ENCODE results near the gene SETD7.

DNA sequence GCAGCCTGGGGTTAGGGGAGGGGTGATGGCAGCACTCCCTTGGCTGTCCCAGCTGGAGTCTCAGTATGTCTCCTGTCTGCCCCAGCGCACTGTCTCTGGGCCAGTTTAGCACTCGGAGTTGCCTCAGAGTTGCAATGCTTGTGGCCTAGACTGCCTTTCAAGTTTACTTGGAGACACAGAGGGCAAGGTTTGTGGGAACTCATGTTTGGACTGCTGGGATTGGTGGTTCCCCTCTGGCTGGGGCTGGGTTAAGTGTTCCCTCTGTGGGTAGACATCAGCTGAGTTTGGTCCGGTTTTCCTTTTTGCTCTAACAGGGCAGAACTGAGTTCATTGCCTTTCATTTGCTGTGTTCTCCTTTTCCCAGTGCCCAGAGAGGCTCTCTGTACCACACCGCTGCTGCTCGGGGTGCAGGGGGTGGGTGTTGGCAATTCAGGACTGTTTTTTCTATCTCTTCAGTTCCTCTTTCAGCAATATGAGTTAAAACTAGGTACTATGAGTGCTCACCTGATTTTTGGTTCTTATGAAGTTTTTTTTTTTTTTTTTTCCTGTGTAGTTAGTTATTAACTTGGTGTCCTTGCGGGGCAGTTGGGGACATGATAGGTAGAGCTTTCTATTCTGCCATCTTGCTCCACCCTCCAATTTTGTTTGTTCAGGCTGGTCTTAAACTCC, 84.9 kb downstream of the SETD7 start:
- TF ChIP-seq, protein P1, sequence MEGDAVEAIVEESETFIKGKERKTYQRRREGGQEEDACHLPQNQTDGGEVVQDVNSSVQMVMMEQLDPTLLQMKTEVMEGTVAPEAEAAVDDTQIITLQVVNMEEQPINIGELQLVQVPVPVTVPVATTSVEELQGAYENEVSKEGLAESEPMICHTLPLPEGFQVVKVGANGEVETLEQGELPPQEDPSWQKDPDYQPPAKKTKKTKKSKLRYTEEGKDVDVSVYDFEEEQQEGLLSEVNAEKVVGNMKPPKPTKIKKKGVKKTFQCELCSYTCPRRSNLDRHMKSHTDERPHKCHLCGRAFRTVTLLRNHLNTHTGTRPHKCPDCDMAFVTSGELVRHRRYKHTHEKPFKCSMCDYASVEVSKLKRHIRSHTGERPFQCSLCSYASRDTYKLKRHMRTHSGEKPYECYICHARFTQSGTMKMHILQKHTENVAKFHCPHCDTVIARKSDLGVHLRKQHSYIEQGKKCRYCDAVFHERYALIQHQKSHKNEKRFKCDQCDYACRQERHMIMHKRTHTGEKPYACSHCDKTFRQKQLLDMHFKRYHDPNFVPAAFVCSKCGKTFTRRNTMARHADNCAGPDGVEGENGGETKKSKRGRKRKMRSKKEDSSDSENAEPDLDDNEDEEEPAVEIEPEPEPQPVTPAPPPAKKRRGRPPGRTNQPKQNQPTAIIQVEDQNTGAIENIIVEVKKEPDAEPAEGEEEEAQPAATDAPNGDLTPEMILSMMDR (IDR thresholded peaks at IDR 0.05; ENCODE audit: low read depth, low read length, poor library complexity, severe bottlenecking), result no peak
- no peak for TF ChIP-seq EZH2phosphoT487 (IDR thresholded peaks at IDR 0.05; ENCODE audit: borderline replicate concordance, low read length)
